HepG2 (cell line): ENCODE results near the gene SERPINA3.

Source experiments
- CTCF ChIP-seq: sonication (generic); formaldehyde crosslinking; IDR thresholded peaks from 2 replicates; pipeline ENCODE4 v1.5.0; 2020; ENCODE audit warnings: mild to moderate bottlenecking, missing genetic modification reagents, moderate library complexity
- JDP2 ChIP-seq: sonication (generic); formaldehyde crosslinking; IDR thresholded peaks from 2 replicates; pipeline ENCODE4 v1.8.1; 2022; ENCODE audit warnings: missing genetic modification reagents, borderline replicate concordance
- ZUFSP ChIP-seq: sonication (generic); formaldehyde crosslinking; IDR thresholded peaks from 2 replicates; pipeline ENCODE4 v1.9.0; 2021; ENCODE audit warnings: missing genetic modification reagents, mild to moderate bottlenecking, borderline replicate concordance

- TF ChIP-seq ZUFSP (no peak), JDP2 (CRISPR knock-in tag) (no peak), CTCF (CRISPR knock-in tag) (no peak)
These were observed 29.9 kb upstream of the SERPINA3 start for GRCh38 chr14:94582199-94582750.
